ENCODE data around the gene RFX6.

The RFX6 gene

GRCh38 chr6:116971959-116972358 lies 94.9 kb downstream of the RFX6 start:
- no peak for DNase-seq (ENCODE audit: insufficient read length, low spot score)
- FAIRE-seq: no peak
- no peak for TF ChIP-seq POLR2A (IDR thresholded peaks at IDR 0.05; ENCODE audit: low read depth, low read length)

- DNase-seq (ENCODE audit: insufficient read length, low spot score): no peak
- FAIRE-seq: no peak
- TF ChIP-seq POLR2A (IDR thresholded peaks at IDR 0.05; ENCODE audit: low read depth, low read length): no peak
Observed at GRCh38 chr6:116973976-116974375, 96.9 kb downstream of the RFX6 start.

GRCh38 chr6:116974526-116975316 lies 97.7 kb downstream of the RFX6 start:
- no peak for FAIRE-seq
- no peak for DNase-seq (ENCODE audit: insufficient read length, low spot score)
- no peak for TF ChIP-seq POLR2A (IDR thresholded peaks at IDR 0.05; ENCODE audit: low read depth, low read length)

- FAIRE-seq (no peak), DNase-seq (ENCODE audit: insufficient read length, low spot score) (no peak)
- TF ChIP-seq POLR2A (IDR thresholded peaks at IDR 0.05; ENCODE audit: low read depth, low read length): no peak
Observed at GRCh38 chr6:116975600-116975999, 98.6 kb downstream of the RFX6 start.

GRCh38 chr6:116979560-116979959 lies 102.5 kb downstream of the RFX6 start:
- no peak for FAIRE-seq
- no peak for TF ChIP-seq POLR2A (IDR thresholded peaks at IDR 0.05; ENCODE audit: low read depth, low read length)
- DNase-seq (ENCODE audit: insufficient read length, low spot score): no peak
